NT2/D1 (cell line): ENCODE data around the gene FKBP14.

Experiments used
- DNase-seq: peaks from one replicate; pipeline ENCODE4 v3.0.0-alpha.2; 2011; ENCODE audit warnings: low read depth, low spot score
- H3K27me3 ChIP-seq: 2 replicates; pipeline ENCODE4 v1.6.0; 2011; ENCODE audit warnings: mild to moderate bottlenecking; ENCODE audit not compliant: insufficient read length, insufficient read depth
- H3K36me3 ChIP-seq: 2 replicates; pipeline ENCODE4 v1.6.1; 2011; ENCODE audit warnings: mild to moderate bottlenecking, low read length, mixed read lengths; ENCODE audit not compliant: insufficient read depth, insufficient read length
- H3K4me1 ChIP-seq: 2 replicates; pipeline ENCODE4 v1.5.1; 2011; ENCODE audit not compliant: insufficient read depth, insufficient read length
- H3K4me3 ChIP-seq: 2 replicates; pipeline ENCODE4 v1.5.1; 2011; ENCODE audit warnings: low read depth; ENCODE audit not compliant: insufficient read length
- H3K9ac ChIP-seq: 2 replicates; pipeline ENCODE4 v1.6.0; 2011; ENCODE audit warnings: low read depth; ENCODE audit not compliant: insufficient read length
- H3K9me3 ChIP-seq: 2 replicates; pipeline ENCODE4 v1.5.1; 2011; ENCODE audit warnings: mild to moderate bottlenecking, low read length; ENCODE audit not compliant: insufficient read depth
- SUZ12 ChIP-seq: IDR thresholded peaks from 2 replicates; pipeline ENCODE4 v1.6.1; 2011; ENCODE audit not compliant: insufficient read length, insufficient read depth; ENCODE audit errors: extremely low read depth
- YY1 ChIP-seq: IDR thresholded peaks from 2 replicates; pipeline ENCODE4 v1.6.1; 2011; ENCODE audit not compliant: insufficient read length, insufficient read depth
- ZNF274 ChIP-seq: IDR thresholded peaks from 2 replicates; pipeline ENCODE4 v1.6.1; 2011; ENCODE audit warnings: mild to moderate bottlenecking, low read depth, low read length

The FKBP14 gene

DNA sequence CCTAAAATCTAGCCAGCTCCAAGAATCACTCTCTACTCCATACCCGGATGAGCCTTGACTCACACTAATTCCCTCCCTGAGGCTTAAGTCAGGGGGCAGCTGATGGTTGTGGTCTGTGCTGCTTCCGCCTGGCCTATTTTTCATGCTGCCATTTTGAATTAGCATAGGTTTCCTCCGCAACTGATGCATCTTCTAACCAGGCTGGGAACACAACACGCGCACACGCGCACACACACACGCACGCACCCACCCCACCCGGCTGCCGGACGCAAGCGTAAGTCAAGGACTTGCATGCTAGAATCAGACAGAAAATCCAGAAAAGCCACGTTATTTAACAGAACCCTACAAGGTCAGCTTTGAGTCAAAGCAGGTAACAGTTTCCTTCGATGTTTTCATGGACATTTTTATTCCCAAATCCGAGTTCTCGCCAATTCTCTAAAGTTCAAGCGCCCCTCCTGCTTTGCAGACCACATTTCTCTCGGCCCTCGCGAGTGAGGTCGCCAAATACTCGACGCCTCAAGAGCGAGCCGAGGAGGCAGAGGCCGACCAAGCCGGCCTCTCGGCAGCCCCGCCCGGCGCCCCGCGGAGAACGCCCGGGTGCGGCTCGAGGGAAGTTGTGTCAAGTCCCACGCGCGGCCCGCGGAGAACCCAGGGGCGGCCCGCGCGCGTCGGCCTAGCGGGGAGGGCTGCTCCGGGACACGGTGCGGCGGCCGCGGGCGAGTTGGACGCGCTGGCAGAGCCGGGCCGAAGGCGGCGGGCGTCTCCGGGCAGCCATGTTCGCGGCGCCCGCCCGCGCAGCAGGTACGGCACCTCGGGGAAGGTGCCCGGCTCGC lies 37.9 kb downstream of the FKBP14 start:
- Histone ChIP-seq H3K4me1 (peaks cover 3% of the 10 kb centered on the region), H3K27me3 (no peaks in the 10 kb centered on the region), H3K4me3 (peak overlapping the region; percentile 93), H3K36me3 (peaks cover 10% of the 10 kb centered on the region), H3K9me3 (peaks cover 10% of the 10 kb centered on the region), H3K9ac (peak overlapping the region; percentile 98)
- no peak for DNase-seq
- no peak for TF ChIP-seq SUZ12
- TF ChIP-seq YY1, result peak; percentile 66

DNA sequence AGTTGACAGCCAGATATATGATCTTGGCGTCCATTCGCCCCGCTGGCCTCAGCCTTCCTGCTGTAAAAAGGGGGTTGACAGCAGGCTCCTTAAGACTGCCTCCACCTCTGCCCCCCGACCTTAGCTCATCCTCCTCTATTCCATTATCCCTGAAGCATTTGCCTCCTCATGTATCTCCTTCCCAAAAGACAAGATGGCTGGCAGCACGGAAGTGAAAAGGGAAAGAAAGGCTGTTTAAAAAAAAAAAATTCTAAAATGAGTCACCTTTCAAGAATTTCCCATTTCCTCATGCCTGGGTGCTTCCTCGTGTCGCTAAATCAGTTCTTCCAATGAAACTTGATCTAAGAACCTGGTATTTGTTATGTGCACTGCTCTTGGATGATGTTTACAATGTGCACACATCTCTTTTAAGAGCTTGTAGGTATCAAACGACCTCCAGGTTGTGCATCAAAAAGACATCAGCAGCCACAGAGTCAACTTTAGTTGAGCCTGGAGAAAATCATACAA lies 38.6 kb downstream of the FKBP14 start:
- DNase-seq, result no peak
- Histone ChIP-seq H3K4me3 (peak overlapping the region; percentile 93), H3K9me3 (peaks cover 2% of the 10 kb centered on the region; the same call in 1 of the 2 replicates), H3K4me1 (peaks cover 3% of the 10 kb centered on the region), H3K36me3 (peaks cover 11% of the 10 kb centered on the region), H3K9ac (peak overlapping the region; percentile 98), H3K27me3 (no peaks in the 10 kb centered on the region)
- TF ChIP-seq ZNF274 (no peak), YY1 (peak; percentile 27), SUZ12 (no peak)

- Histone ChIP-seq H3K9me3 (no peaks in the 10 kb centered on the region), H3K4me3 (no peak overlapping the region), H3K27me3 (no peaks in the 10 kb centered on the region), H3K4me1 (peaks cover 3% of the 10 kb centered on the region), H3K9ac (no peak overlapping the region), H3K36me3 (peaks cover 15% of the 10 kb centered on the region)
- TF ChIP-seq YY1 (no peak), ZNF274 (no peak), SUZ12 (no peak)
- DNase-seq, result no peak
Observed at GRCh38 chr7:29987083-29987482, 39.4 kb downstream of the FKBP14 start.

DNA sequence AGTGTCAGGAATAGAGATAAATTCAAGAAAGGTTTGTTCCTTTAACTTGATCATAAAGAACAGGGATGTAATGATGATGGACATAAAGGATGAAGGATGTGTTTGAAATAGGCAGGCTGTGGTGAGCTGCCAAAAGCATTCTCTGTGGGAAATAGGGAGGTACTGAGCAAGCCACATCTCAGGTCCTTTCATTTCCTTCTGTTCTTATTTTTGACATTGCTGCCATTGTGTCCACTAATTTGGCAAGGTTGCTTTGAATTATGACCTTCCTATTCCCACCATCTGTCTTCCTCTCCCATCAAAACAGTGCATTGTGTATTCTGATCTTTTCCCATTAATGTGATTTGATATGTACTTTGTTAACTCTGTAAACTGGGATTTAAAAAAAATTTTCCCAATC lies 46.4 kb downstream of the FKBP14 start:
- no peak for DNase-seq
- Histone ChIP-seq H3K27me3 (no peaks in the 10 kb centered on the region), H3K9me3 (no peaks in the 10 kb centered on the region), H3K4me1 (no peaks in the 10 kb centered on the region), H3K4me3 (no peak overlapping the region), H3K9ac (no peak overlapping the region), H3K36me3 (peaks cover 41% of the 10 kb centered on the region)
- no peak for TF ChIP-seq ZNF274
- no peak for TF ChIP-seq SUZ12

GRCh38 chr7:29977886-29978651 lies 48.4 kb downstream of the FKBP14 start:
- peak; percentile 63 for DNase-seq
- no peak for TF ChIP-seq YY1
- no peak for TF ChIP-seq SUZ12
- no peak for TF ChIP-seq ZNF274

DNA sequence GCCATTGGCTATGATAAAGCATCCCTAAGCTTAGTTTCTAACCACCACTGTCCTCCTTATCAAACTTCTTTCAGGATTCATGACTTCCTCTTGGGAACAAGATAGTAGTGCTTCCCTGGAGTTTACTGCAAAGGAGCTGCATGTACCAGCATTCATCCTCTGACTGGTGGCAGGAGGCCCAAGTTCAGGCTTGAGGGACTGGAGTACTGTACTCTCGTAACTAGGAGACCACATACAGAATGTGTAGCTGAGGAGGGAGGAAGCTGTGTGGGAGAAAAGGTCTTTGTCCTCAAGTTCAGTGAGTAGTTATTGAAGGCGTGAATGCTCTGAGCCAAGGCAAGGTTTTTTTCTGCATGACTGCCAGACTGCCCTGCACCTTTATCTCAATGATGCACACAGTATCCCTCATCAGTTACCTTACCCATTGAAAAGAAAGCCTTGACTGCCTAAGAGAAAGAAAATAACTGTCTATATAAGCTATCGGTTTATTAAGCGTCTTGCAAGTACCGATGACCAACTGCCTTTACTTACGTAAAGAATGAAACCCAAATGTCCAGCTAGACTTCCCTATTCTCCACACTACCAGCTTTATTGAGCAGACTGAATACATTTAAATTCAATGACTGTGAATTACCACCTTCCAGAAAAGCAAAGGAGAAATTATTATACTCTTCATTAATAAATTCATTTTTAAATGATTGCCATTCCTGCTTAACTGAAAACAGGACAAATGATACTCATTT lies 49.7 kb downstream of the FKBP14 start:
- Histone ChIP-seq H3K9me3 (no peaks in the 10 kb centered on the region), H3K27me3 (no peaks in the 10 kb centered on the region), H3K36me3 (peaks cover 45% of the 10 kb centered on the region), H3K9ac (no peak overlapping the region), H3K4me1 (no peaks in the 10 kb centered on the region), H3K4me3 (no peak overlapping the region)
- DNase-seq, result no peak
- no peak for TF ChIP-seq SUZ12
- TF ChIP-seq ZNF274, result no peak
- no peak for TF ChIP-seq YY1

More at GRCh38 chr7:29977886-29978651, 48.4 kb downstream of the FKBP14 start:
- no peak overlapping the region for H3K4me3 ChIP-seq
- no peaks in the 10 kb centered on the region for H3K9me3 ChIP-seq
- no peaks in the 10 kb centered on the region for H3K27me3 ChIP-seq
- H3K9ac ChIP-seq, result no peak overlapping the region
- peaks cover 46% of the 10 kb centered on the region for H3K36me3 ChIP-seq
- H3K4me1 ChIP-seq, result no peaks in the 10 kb centered on the region

GRCh38 chr7:29976266-29976665 lies 50.2 kb downstream of the FKBP14 start:
- no peak for DNase-seq
- peaks cover 45% of the 10 kb centered on the region for H3K36me3 ChIP-seq
- H3K9me3 ChIP-seq, result no peaks in the 10 kb centered on the region
- no peak overlapping the region for H3K9ac ChIP-seq
- TF ChIP-seq SUZ12 (no peak), ZNF274 (no peak), YY1 (no peak)
- H3K4me3 ChIP-seq, result no peak overlapping the region
- H3K27me3 ChIP-seq, result no peaks in the 10 kb centered on the region
- H3K4me1 ChIP-seq, result no peaks in the 10 kb centered on the region
